Type B pancreatic cell (in vitro differentiated cells): ENCODE results near the gene RNF32. TPM values are rescaled to one million over a fixed set of nuclear protein-coding genes. Genes with fewer than 3 reads are reported as not detected.

ENCODE experiments used
- DNase-seq: peaks from one replicate; pipeline ENCODE4 v3.0.0; 2021; ENCODE audit warnings: mixed read lengths; ENCODE audit not compliant: unreplicated experiment; ENCODE audit errors: extremely low spot score
- H3K27ac Mint-ChIP-seq: 2 replicates; pipeline ENCODE4 v1.8.0; 2021; ENCODE audit warnings: mild to moderate bottlenecking, mixed read lengths
- H3K27me3 Mint-ChIP-seq: 2 replicates; pipeline ENCODE4 v1.8.0; 2021; ENCODE audit warnings: mixed read lengths
- H3K36me3 Mint-ChIP-seq: 2 replicates; pipeline ENCODE4 v1.8.0; 2021; ENCODE audit warnings: mixed read lengths
- H3K4me1 Mint-ChIP-seq: one replicate; pipeline ENCODE4 v1.8.0; 2021; ENCODE audit warnings: mixed read lengths; ENCODE audit not compliant: unreplicated experiment
- H3K4me3 Mint-ChIP-seq: 2 replicates; pipeline ENCODE4 v1.8.0; 2021; ENCODE audit warnings: mild to moderate bottlenecking, mixed read lengths
- H3K9me3 Mint-ChIP-seq: 2 replicates; pipeline ENCODE4 v1.8.0; 2021; ENCODE audit warnings: mixed read lengths
- total RNA-seq: library from RNA; stranded (reverse); gene quantifications from 2 replicates; pipeline ENCODE4 v1.2.1, GENCODE V29; 2021; ENCODE audit warnings: low replicate concordance
- TF ChIP-seq, protein P1 (sequence below): fragments of 200-600 bp; sonication (generic); conservative IDR thresholded peaks from 2 replicates; pipeline ENCODE4 v1.5.0; 2021; ENCODE audit warnings: antibody characterized with exemption, mild to moderate bottlenecking

Gene RNF32
- total RNA-seq, 1 donor from 2014 or later = 1.4 TPM

DNA sequence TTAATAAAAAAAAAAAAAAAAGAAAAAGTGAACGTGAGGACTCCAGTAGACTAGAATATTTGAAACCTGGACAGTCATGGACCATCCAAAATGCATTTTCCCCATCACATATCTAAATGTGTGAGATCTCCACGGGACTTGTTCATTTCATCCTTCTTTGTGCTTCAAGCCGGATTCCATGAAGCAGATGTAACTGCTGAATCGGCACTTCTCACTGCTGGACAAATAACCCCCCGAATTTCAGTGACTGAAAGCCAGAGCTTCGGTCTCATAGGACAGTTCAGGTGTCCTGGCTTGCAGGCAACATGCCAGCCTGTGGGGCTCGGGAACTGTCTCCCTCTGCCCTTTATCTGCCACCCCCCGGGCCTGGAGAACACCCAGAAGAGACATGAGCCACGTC is 33.3 kb downstream of the RNF32 start:
- DNase-seq = no peak

DNA sequence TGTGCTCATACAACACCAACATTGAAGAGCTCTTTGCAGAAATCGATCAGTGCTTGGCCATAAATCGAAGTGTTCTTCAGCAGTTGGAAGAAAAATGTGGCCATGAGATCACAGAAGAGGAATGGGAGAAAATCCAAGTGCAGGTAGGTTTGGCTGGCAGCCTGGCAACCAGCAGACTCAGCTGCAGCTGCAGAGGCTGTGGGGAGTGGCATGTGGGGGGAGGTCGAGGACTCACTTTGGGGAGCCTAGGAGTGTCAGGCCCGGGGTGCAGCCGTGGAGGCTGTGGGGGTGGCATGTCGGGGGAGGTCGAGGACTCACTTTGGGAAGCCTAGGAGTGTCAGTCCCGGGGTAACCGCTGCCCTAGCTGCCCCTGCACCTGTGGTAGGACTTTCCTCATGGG is 35.1 kb downstream of the RNF32 start:
- Mint-ChIP-seq H3K4me1 (no peaks in the 10 kb centered on the region), H3K9me3 (no peaks in the 10 kb centered on the region), H3K36me3 (peaks cover 10% of the 10 kb centered on the region), H3K27ac (no peak overlapping the region), H3K27me3 (no peaks in the 10 kb centered on the region), H3K4me3 (no peak overlapping the region)
- TF ChIP-seq, protein P1, sequence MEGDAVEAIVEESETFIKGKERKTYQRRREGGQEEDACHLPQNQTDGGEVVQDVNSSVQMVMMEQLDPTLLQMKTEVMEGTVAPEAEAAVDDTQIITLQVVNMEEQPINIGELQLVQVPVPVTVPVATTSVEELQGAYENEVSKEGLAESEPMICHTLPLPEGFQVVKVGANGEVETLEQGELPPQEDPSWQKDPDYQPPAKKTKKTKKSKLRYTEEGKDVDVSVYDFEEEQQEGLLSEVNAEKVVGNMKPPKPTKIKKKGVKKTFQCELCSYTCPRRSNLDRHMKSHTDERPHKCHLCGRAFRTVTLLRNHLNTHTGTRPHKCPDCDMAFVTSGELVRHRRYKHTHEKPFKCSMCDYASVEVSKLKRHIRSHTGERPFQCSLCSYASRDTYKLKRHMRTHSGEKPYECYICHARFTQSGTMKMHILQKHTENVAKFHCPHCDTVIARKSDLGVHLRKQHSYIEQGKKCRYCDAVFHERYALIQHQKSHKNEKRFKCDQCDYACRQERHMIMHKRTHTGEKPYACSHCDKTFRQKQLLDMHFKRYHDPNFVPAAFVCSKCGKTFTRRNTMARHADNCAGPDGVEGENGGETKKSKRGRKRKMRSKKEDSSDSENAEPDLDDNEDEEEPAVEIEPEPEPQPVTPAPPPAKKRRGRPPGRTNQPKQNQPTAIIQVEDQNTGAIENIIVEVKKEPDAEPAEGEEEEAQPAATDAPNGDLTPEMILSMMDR = no peak
- DNase-seq = no peak

More for the DNA sequence above, 33.3 kb downstream of the RNF32 start:
- Mint-ChIP-seq H3K27me3 (no peaks in the 10 kb centered on the region), H3K9me3 (no peaks in the 10 kb centered on the region), H3K4me1 (no peaks in the 10 kb centered on the region), H3K27ac (no peak overlapping the region), H3K4me3 (no peak overlapping the region), H3K36me3 (peaks cover 10% of the 10 kb centered on the region)
- TF ChIP-seq, protein P1 = no peak

DNA sequence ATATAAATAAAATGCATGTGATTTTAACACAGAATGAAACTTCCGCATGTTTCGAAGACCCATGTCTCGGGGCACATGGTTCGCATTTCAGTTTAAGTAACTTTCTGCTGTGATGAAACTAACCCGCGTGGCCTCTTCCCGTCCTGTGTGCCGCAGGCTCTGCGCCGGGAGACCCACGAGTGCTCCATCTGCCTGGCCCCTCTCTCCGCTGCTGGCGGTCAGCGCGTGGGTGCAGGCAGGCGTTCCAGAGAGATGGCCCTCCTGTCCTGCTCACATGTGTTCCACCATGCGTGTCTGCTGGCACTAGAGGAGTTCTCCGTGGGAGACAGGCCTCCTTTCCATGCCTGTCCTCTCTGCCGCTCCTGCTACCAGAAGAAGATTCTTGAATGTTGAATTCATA is 35.7 kb downstream of the RNF32 start:
- DNase-seq = no peak
- Mint-ChIP-seq H3K27me3 (no peaks in the 10 kb centered on the region), H3K4me1 (no peaks in the 10 kb centered on the region), H3K36me3 (peaks cover 10% of the 10 kb centered on the region), H3K27ac (no peak overlapping the region), H3K4me3 (no peak overlapping the region), H3K9me3 (no peaks in the 10 kb centered on the region)
- TF ChIP-seq, protein P1 = no peak

DNA sequence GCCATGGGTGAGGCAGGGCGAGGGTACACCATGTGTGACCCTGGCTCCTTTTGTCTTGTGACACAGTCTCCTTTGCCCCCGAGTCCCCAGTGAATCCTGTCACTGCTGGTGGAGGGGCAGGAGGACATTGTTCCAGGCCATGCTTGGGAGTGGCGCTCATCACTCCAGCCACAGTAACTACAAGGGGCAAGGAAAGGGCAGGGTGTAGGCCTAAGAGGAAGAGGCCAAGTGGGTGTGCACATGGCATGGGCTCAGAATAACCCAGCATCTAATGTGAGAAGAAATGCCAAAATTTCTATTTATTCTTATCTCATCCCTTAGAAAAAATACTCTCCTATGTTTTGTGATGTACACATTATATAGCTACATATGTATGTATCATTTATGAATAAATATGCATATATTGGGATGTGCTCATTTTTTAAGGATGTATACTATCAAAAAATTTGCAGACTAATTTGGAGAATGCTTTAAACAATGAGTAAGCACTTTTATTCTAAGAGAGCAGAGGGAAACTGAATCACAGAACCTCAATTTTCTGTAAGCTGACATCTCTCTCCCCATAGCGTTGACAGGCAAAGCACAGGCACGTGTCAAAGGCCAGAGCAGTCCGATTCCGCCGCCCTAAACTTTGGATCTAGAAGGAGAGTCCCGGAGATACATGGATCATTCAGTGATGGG is 36.9 kb downstream of the RNF32 start:
- Mint-ChIP-seq H3K27ac (no peak overlapping the region), H3K4me3 (no peak overlapping the region), H3K27me3 (no peaks in the 10 kb centered on the region), H3K4me1 (no peaks in the 10 kb centered on the region), H3K36me3 (peaks cover 10% of the 10 kb centered on the region), H3K9me3 (no peaks in the 10 kb centered on the region)
- DNase-seq = no peak
- TF ChIP-seq, protein P1 = no peak

DNA sequence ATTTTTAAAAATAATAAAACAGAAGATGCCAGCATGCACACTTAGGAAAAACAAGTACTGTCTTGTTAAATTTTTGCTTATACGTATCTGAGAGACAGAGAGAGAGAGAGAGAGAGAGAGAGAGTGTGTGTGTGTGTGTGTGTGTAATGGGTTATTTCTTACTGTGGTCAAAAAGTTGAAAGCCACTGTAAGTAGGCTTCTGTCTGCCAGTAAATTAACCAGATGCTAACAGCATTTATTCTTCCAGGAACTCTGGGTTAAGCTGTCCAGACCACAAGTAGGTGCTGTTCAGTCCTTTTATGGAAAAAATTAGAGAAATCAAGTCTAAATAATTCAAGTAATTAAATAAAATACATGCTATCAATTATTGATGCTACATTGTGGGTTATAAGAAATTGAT is 39.7 kb downstream of the RNF32 start:
- TF ChIP-seq, protein P1 = no peak
- H3K4me1 Mint-ChIP-seq = no peaks in the 10 kb centered on the region
- H3K4me3 Mint-ChIP-seq = no peak overlapping the region
- peaks cover 12% of the 10 kb centered on the region for H3K36me3 Mint-ChIP-seq
- H3K27ac Mint-ChIP-seq = no peak overlapping the region
- DNase-seq = no peak
- H3K9me3 Mint-ChIP-seq = no peaks in the 10 kb centered on the region
- H3K27me3 Mint-ChIP-seq = no peaks in the 10 kb centered on the region

DNA sequence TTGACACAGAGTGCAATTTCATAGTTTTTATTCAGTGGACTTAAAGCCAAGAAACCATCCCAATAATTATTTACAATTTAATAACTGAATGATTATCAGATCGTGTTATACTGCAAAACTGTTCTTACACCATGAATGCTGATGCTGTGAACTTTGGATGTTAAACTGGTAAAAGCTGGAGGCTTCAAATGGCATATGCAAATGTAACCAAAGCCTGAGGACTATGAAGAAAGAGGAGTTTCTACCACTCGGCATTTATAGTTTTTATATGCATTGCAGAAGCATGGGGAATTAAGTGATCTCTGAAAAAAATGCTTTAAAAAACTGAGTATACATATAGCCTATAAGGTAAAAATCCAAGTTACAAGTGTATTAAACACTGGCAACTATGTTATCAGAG is 42.4 kb downstream of the RNF32 start:
- TF ChIP-seq, protein P1 = no peak
- no peaks in the 10 kb centered on the region for H3K4me1 Mint-ChIP-seq
- DNase-seq = no peak
- H3K9me3 Mint-ChIP-seq = no peaks in the 10 kb centered on the region
- H3K4me3 Mint-ChIP-seq = no peak overlapping the region
- H3K27ac Mint-ChIP-seq = no peak overlapping the region
- H3K36me3 Mint-ChIP-seq = peaks cover 15% of the 10 kb centered on the region
- no peaks in the 10 kb centered on the region for H3K27me3 Mint-ChIP-seq
